HFF-Myc (cell line): ENCODE measurements around the gene BGN.

ENCODE experiments used
- DNase-seq: peaks from one replicate; pipeline ENCODE4 v3.0.0-alpha.2; 2011; ENCODE audit warnings: low read depth; ENCODE audit errors: extremely low read depth
- H3K4me3 ChIP-seq: replicated peaks from 2 replicates; pipeline ENCODE4 v1.5.1; 2011; ENCODE audit warnings: low read depth, mild to moderate bottlenecking, control low read depth, low read length
- CTCF ChIP-seq: IDR thresholded peaks from 2 replicates; pipeline ENCODE4 v1.5.1; 2012; ENCODE audit warnings: mild to moderate bottlenecking, low read depth, low read length, control low read depth; ENCODE audit errors: missing control alignments

The BGN gene

GRCh38 chrX:153514259-153514658 lies 19.5 kb downstream of the BGN start:
- no peak for DNase-seq
- H3K4me3 ChIP-seq: no peak overlapping the region
- TF ChIP-seq CTCF: no peak

- H3K4me3 ChIP-seq: no peak overlapping the region
- no peak for TF ChIP-seq CTCF
Measured at GRCh38 chrX:153515435-153515834, 20.7 kb downstream of the BGN start.

GRCh38 chrX:153516073-153516472 lies 21.3 kb downstream of the BGN start:
- DNase-seq: no peak
- no peak overlapping the region for H3K4me3 ChIP-seq
- TF ChIP-seq CTCF: no peak

More at GRCh38 chrX:153515435-153515834, 20.7 kb downstream of the BGN start:
- DNase-seq: no peak

GRCh38 chrX:153517423-153517822 lies 22.6 kb downstream of the BGN start, which contains the start of gene ATP2B3:
TSS of gene ATP2B3 (plus strand) at chrX:153517642. CDS start at chrX:153536248, 18,606 bp downstream.
- TF ChIP-seq CTCF: no peak
- no peak within 1 kb of the TSS for H3K4me3 ChIP-seq
- no peak for DNase-seq

- DNase-seq: no peak
- no peak for TF ChIP-seq CTCF
- H3K4me3 ChIP-seq: no peak overlapping the region
Measured at GRCh38 chrX:153517946-153518834, 23.4 kb downstream of the BGN start.

- no peak for TF ChIP-seq CTCF
- no peak for DNase-seq
- no peak overlapping the region for H3K4me3 ChIP-seq
Measured at GRCh38 chrX:153519569-153520286, 24.9 kb downstream of the BGN start.
